ENCODE measurements around the gene GM2A.

GM2A gene

GRCh38 chr5:151295138-151295537, 42.2 kb downstream of the GM2A start:
- Histone ChIP-seq H3K4me2 (ENCODE audit: low read depth, low read length, poor library complexity, severe bottlenecking) (no peak overlapping the region), H3K9me3 (ENCODE audit: insufficient read depth, low read length) (no peaks in the 10 kb centered on the region), H3K9ac (ENCODE audit: low read length) (no peak overlapping the region), H3K79me2 (ENCODE audit: insufficient read depth, low read length) (no peaks in the 10 kb centered on the region), H3K36me3 (ENCODE audit: low read length) (no peaks in the 10 kb centered on the region), H3K27me3 (ENCODE audit: low read length) (no peaks in the 10 kb centered on the region), H3K4me3 (ENCODE audit: insufficient read depth, low read length, poor library complexity, severe bottlenecking) (no peak overlapping the region), H2AFZ (ENCODE audit: low read depth, low read length, severe bottlenecking) (no peak overlapping the region), H3F3A (ENCODE audit: insufficient read depth) (no peaks in the 10 kb centered on the region), H4K20me1 (ENCODE audit: low read depth, low read length) (no peaks in the 10 kb centered on the region), H3K9me2 (replicated peaks; ENCODE audit: insufficient read depth, low read length) (no peaks in the 10 kb centered on the region), H3K27ac (ENCODE audit: low read depth, low read length) (no peak overlapping the region)
- TF ChIP-seq, protein P1, sequence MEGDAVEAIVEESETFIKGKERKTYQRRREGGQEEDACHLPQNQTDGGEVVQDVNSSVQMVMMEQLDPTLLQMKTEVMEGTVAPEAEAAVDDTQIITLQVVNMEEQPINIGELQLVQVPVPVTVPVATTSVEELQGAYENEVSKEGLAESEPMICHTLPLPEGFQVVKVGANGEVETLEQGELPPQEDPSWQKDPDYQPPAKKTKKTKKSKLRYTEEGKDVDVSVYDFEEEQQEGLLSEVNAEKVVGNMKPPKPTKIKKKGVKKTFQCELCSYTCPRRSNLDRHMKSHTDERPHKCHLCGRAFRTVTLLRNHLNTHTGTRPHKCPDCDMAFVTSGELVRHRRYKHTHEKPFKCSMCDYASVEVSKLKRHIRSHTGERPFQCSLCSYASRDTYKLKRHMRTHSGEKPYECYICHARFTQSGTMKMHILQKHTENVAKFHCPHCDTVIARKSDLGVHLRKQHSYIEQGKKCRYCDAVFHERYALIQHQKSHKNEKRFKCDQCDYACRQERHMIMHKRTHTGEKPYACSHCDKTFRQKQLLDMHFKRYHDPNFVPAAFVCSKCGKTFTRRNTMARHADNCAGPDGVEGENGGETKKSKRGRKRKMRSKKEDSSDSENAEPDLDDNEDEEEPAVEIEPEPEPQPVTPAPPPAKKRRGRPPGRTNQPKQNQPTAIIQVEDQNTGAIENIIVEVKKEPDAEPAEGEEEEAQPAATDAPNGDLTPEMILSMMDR (IDR thresholded peaks at IDR 0.05; ENCODE audit: insufficient read depth, low read length, poor library complexity, severe bottlenecking), result no peak
- TF ChIP-seq EZH2phosphoT487 (conservative IDR thresholded peaks at IDR 0.05; ENCODE audit: low read length), result no peak

DNA sequence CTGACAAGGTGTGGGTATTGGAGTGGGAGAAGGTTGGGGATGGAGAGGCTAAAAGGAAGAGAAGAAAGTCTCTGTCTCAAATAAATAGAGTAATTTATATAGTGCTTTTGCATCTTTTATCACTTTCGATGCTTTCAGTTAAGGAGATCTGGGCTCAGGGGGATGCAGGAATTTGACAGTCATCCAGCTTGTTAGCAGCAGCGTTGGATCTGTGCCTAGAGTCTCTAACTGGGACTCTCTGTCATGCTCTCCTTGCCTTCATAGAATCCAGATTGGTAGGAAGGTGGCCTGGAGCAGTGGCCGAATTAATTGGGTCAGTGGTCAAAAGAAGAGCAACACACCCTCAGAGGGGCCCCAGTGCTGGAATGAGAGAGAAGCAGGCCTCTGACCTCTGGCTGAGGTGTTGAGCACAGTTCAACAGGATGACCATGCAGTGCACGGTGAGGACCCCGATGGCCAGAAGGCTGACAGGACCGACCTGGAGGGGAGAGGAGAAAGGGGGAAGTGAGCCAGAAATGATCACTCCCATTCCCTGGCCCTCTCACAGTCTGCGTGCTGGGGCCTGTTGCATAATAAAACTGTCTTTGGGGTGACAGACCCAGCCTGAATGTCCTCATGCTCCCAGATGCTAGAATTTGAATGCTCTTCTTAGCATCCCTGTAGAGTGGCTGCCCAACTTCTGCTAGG, 42.9 kb downstream of the GM2A start:
- Histone ChIP-seq H3K4me3 (ENCODE audit: insufficient read depth, low read length, poor library complexity, severe bottlenecking) (no peak overlapping the region), H3K27me3 (ENCODE audit: low read length) (no peaks in the 10 kb centered on the region), H3K9me2 (replicated peaks; ENCODE audit: insufficient read depth, low read length) (no peaks in the 10 kb centered on the region), H3K4me2 (ENCODE audit: low read depth, low read length, poor library complexity, severe bottlenecking) (no peak overlapping the region), H3K27ac (ENCODE audit: low read depth, low read length) (no peak overlapping the region), H3F3A (ENCODE audit: insufficient read depth) (no peaks in the 10 kb centered on the region), H3K36me3 (ENCODE audit: low read length) (no peaks in the 10 kb centered on the region), H3K9ac (ENCODE audit: low read length) (no peak overlapping the region), H2AFZ (ENCODE audit: low read depth, low read length, severe bottlenecking) (no peak overlapping the region), H3K9me3 (ENCODE audit: insufficient read depth, low read length) (no peaks in the 10 kb centered on the region), H3K79me2 (ENCODE audit: insufficient read depth, low read length) (no peaks in the 10 kb centered on the region), H4K20me1 (ENCODE audit: low read depth, low read length) (no peaks in the 10 kb centered on the region)
- TF ChIP-seq EZH2phosphoT487 (conservative IDR thresholded peaks at IDR 0.05; ENCODE audit: low read length), result no peak
- TF ChIP-seq, protein P1 (IDR thresholded peaks at IDR 0.05; ENCODE audit: insufficient read depth, low read length, poor library complexity, severe bottlenecking), result no peak

DNA sequence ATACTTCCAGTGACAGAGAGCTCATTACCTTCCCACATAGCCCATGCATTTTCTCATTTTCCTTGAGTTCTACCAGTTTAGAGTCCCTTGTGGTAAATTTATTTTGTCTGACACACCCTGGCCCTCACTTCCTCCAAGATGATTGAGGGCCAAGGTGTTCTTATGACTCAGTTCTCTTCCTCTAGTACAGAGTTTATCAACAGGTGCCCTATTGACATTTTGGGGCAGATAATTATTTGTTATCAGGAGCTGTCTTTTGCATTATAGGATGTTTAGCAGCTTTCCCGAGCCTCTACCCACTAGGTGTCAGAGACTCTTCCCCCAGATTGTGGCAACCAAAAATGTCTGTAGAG, 43.5 kb downstream of the GM2A start:
- Histone ChIP-seq H3K36me3 (ENCODE audit: low read length) (no peaks in the 10 kb centered on the region), H4K20me1 (ENCODE audit: low read depth, low read length) (no peaks in the 10 kb centered on the region), H3F3A (ENCODE audit: insufficient read depth) (no peaks in the 10 kb centered on the region), H3K27ac (ENCODE audit: low read depth, low read length) (no peak overlapping the region), H2AFZ (ENCODE audit: low read depth, low read length, severe bottlenecking) (no peak overlapping the region), H3K27me3 (ENCODE audit: low read length) (no peaks in the 10 kb centered on the region), H3K79me2 (ENCODE audit: insufficient read depth, low read length) (no peaks in the 10 kb centered on the region), H3K9ac (ENCODE audit: low read length) (no peak overlapping the region), H3K4me2 (ENCODE audit: low read depth, low read length, poor library complexity, severe bottlenecking) (no peak overlapping the region), H3K9me3 (ENCODE audit: insufficient read depth, low read length) (no peaks in the 10 kb centered on the region), H3K9me2 (replicated peaks; ENCODE audit: insufficient read depth, low read length) (no peaks in the 10 kb centered on the region), H3K4me3 (ENCODE audit: insufficient read depth, low read length, poor library complexity, severe bottlenecking) (no peak overlapping the region)
- TF ChIP-seq EZH2phosphoT487 (conservative IDR thresholded peaks at IDR 0.05; ENCODE audit: low read length), result no peak
- TF ChIP-seq, protein P1 (IDR thresholded peaks at IDR 0.05; ENCODE audit: insufficient read depth, low read length, poor library complexity, severe bottlenecking), result no peak
